IPS-15b (cell line): ENCODE data around the gene NT5M.
A peak's percentile ranks its signal among the peaks of the same experiment; 100 is the strongest.
"Not testable (repeated sequence)": the region's sequence is repeated elsewhere in the genome, so short reads cannot be mapped to it uniquely, and the experiment has no call there.

Source experiments
- H3K27me3 ChIP-seq: one replicate; pipeline ENCODE4 v1.6.1; 2013; ENCODE audit warnings: low read length; ENCODE audit not compliant: control insufficient read depth, insufficient read depth
- H3K36me3 ChIP-seq: one replicate; pipeline ENCODE4 v1.6.1; 2013; ENCODE audit warnings: low read length; ENCODE audit not compliant: control insufficient read depth, insufficient read depth
- H3K4me1 ChIP-seq: one replicate; pipeline ENCODE4 v1.6.1; 2013; ENCODE audit warnings: mild to moderate bottlenecking, low read length; ENCODE audit not compliant: control insufficient read depth, insufficient read depth
- H3K4me3 ChIP-seq: one replicate; pipeline ENCODE4 v1.5.1; 2013; ENCODE audit warnings: low read depth, low read length
- H3K9ac ChIP-seq: one replicate; pipeline ENCODE4 v1.6.1; 2013; ENCODE audit warnings: low read depth, mild to moderate bottlenecking, low read length
- H3K9me3 ChIP-seq: one replicate; pipeline ENCODE4 v1.6.1; 2013; ENCODE audit warnings: mild to moderate bottlenecking, low read length; ENCODE audit not compliant: control insufficient read depth, insufficient read depth

Gene NT5M

GRCh38 chr17:17303010-17303846, at the start of gene NT5M:
Gene NT5M, plus strand, starts transcription at chr17:17303373. Its CDS starts 178 bp downstream, at chr17:17303551.
- no peak within 1 kb of the TSS for H3K9ac ChIP-seq
- no peaks in the 10 kb centered on the region for H3K36me3 ChIP-seq
- peak within 1 kb of the TSS; percentile 55 for H3K4me3 ChIP-seq
- no peaks in the 10 kb centered on the region for H3K9me3 ChIP-seq
- H3K27me3 ChIP-seq: peaks cover 12% of the 10 kb centered on the region
- peaks cover 3% of the 10 kb centered on the region for H3K4me1 ChIP-seq

GRCh38 chr17:17253406-17253805, 49.8 kb upstream of the NT5M start:
- Histone ChIP-seq H3K36me3 (peaks cover 16% of the 10 kb centered on the region), H3K9me3 (no peaks in the 10 kb centered on the region), H3K27me3 (no peaks in the 10 kb centered on the region), H3K4me1 (no peaks in the 10 kb centered on the region), H3K4me3 (no peak overlapping the region), H3K9ac (no peak overlapping the region)

- H3K4me1 ChIP-seq: no peaks in the 10 kb centered on the region
- no peaks in the 10 kb centered on the region for H3K27me3 ChIP-seq
- H3K4me3 ChIP-seq: no peak overlapping the region
- no peak overlapping the region for H3K9ac ChIP-seq
- no peaks in the 10 kb centered on the region for H3K9me3 ChIP-seq
- peaks cover 17% of the 10 kb centered on the region for H3K36me3 ChIP-seq
Observed at GRCh38 chr17:17254036-17254435, 49.1 kb upstream of the NT5M start.

GRCh38 chr17:17255689-17256088, 47.5 kb upstream of the NT5M start:
- H3K36me3 ChIP-seq: peaks cover 27% of the 10 kb centered on the region
- H3K4me1 ChIP-seq, H3K27me3 ChIP-seq, H3K4me3 ChIP-seq, H3K9ac ChIP-seq, H3K9me3 ChIP-seq: not testable (repeated sequence)

GRCh38 chr17:17256316-17256715, 46.9 kb upstream of the NT5M start:
- Histone ChIP-seq H3K9ac (no peak overlapping the region), H3K27me3 (no peaks in the 10 kb centered on the region), H3K9me3 (no peaks in the 10 kb centered on the region), H3K4me1 (no peaks in the 10 kb centered on the region), H3K36me3 (peaks cover 27% of the 10 kb centered on the region), H3K4me3 (no peak overlapping the region)

- Histone ChIP-seq H3K9me3 (no peaks in the 10 kb centered on the region), H3K36me3 (peaks cover 30% of the 10 kb centered on the region), H3K4me3 (no peak overlapping the region), H3K27me3 (no peaks in the 10 kb centered on the region), H3K4me1 (no peaks in the 10 kb centered on the region), H3K9ac (no peak overlapping the region)
Observed at GRCh38 chr17:17258011-17258410, 45.2 kb upstream of the NT5M start.

GRCh38 chr17:17258998-17259397, 44.2 kb upstream of the NT5M start:
- Histone ChIP-seq H3K4me3 (no peak overlapping the region), H3K36me3 (peaks cover 30% of the 10 kb centered on the region), H3K9me3 (no peaks in the 10 kb centered on the region), H3K4me1 (no peaks in the 10 kb centered on the region), H3K9ac (no peak overlapping the region), H3K27me3 (no peaks in the 10 kb centered on the region)

GRCh38 chr17:17264430-17264829, 38.7 kb upstream of the NT5M start:
- Histone ChIP-seq H3K27me3 (no peaks in the 10 kb centered on the region), H3K9me3 (no peaks in the 10 kb centered on the region), H3K4me3 (no peak overlapping the region), H3K9ac (no peak overlapping the region), H3K36me3 (peaks cover 34% of the 10 kb centered on the region), H3K4me1 (no peaks in the 10 kb centered on the region)

- peaks cover 28% of the 10 kb centered on the region for H3K36me3 ChIP-seq
- no peaks in the 10 kb centered on the region for H3K4me1 ChIP-seq
- H3K9me3 ChIP-seq: no peaks in the 10 kb centered on the region
- no peak overlapping the region for H3K4me3 ChIP-seq
- H3K9ac ChIP-seq: no peak overlapping the region
- H3K27me3 ChIP-seq: no peaks in the 10 kb centered on the region
Observed at GRCh38 chr17:17269926-17270773, 33.0 kb upstream of the NT5M start.

- no peaks in the 10 kb centered on the region for H3K27me3 ChIP-seq
- no peak overlapping the region for H3K9ac ChIP-seq
Observed at GRCh38 chr17:17275971-17276370, 27.2 kb upstream of the NT5M start.

GRCh38 chr17:17277431-17277830, 25.7 kb upstream of the NT5M start:
- H3K4me3 ChIP-seq, H3K9me3 ChIP-seq, H3K9ac ChIP-seq, H3K4me1 ChIP-seq, H3K36me3 ChIP-seq, H3K27me3 ChIP-seq: not testable (repeated sequence)

More at GRCh38 chr17:17275971-17276370, 27.2 kb upstream of the NT5M start:
- no peaks in the 10 kb centered on the region for H3K9me3 ChIP-seq
- no peak overlapping the region for H3K4me3 ChIP-seq
- peaks cover 11% of the 10 kb centered on the region for H3K36me3 ChIP-seq
- no peaks in the 10 kb centered on the region for H3K4me1 ChIP-seq

- no peaks in the 10 kb centered on the region for H3K36me3 ChIP-seq
- no peak overlapping the region for H3K9ac ChIP-seq
- no peaks in the 10 kb centered on the region for H3K9me3 ChIP-seq
- no peaks in the 10 kb centered on the region for H3K27me3 ChIP-seq
- H3K4me1 ChIP-seq: no peaks in the 10 kb centered on the region
- peak overlapping the region; percentile 97 for H3K4me3 ChIP-seq
Observed at GRCh38 chr17:17279316-17279715, 23.9 kb upstream of the NT5M start.
